DOHH2 (cell line): ENCODE data around the gene TTR.

Experiments
- EZH2phosphoT487 ChIP-seq: fragments of 200-600 bp; sonication (generic); IDR thresholded peaks from 2 replicates; pipeline ENCODE4 v1.6.1; 2017; ENCODE audit warnings: borderline replicate concordance, mild to moderate bottlenecking, antibody characterized with exemption, low read length, moderate library complexity, mixed read lengths
- TF ChIP-seq, protein P1 (sequence below): fragments of 200-600 bp; sonication (generic); IDR thresholded peaks from one replicate; pipeline ENCODE4 v1.5.1; 2014; ENCODE audit warnings: antibody characterized with exemption, mild to moderate bottlenecking, low read depth, low read length; ENCODE audit not compliant: poor library complexity, severe bottlenecking

- TF ChIP-seq, protein P1, sequence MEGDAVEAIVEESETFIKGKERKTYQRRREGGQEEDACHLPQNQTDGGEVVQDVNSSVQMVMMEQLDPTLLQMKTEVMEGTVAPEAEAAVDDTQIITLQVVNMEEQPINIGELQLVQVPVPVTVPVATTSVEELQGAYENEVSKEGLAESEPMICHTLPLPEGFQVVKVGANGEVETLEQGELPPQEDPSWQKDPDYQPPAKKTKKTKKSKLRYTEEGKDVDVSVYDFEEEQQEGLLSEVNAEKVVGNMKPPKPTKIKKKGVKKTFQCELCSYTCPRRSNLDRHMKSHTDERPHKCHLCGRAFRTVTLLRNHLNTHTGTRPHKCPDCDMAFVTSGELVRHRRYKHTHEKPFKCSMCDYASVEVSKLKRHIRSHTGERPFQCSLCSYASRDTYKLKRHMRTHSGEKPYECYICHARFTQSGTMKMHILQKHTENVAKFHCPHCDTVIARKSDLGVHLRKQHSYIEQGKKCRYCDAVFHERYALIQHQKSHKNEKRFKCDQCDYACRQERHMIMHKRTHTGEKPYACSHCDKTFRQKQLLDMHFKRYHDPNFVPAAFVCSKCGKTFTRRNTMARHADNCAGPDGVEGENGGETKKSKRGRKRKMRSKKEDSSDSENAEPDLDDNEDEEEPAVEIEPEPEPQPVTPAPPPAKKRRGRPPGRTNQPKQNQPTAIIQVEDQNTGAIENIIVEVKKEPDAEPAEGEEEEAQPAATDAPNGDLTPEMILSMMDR, result no peak
- TF ChIP-seq EZH2phosphoT487, result no peak
Observed at GRCh38 chr18:31591113-31591512, 564 bp upstream of the TTR start.
